Loucy (cell line): ENCODE data around the gene ARHGAP26.

Experiments
- CTCF ChIP-seq: fragments of 200-600 bp; sonication (generic); conservative IDR thresholded peaks from 2 replicates; pipeline ENCODE4 v1.5.1; 2014; ENCODE audit warnings: mild to moderate bottlenecking, antibody characterized with exemption, low read length
- EZH2phosphoT487 ChIP-seq: fragments of 200-600 bp; IDR thresholded peaks from 2 replicates; pipeline ENCODE4 v1.6.1; 2018; ENCODE audit warnings: antibody characterized with exemption, mild to moderate bottlenecking, moderate library complexity, borderline replicate concordance

GRCh38 chr5:142792865-142793232 lies 22.7 kb downstream of the ARHGAP26 start:
- TF ChIP-seq CTCF (no peak), EZH2phosphoT487 (no peak)
